ENCODE data around the gene DDA1.
A peak's percentile ranks its signal among the peaks of the same experiment; 100 is the strongest.

Gene DDA1

GRCh38 chr19:17305517-17306284 is 3.7 kb upstream of the DDA1 start, which contains the start of gene MRPL34:
Gene MRPL34, plus strand, starts transcription at chr19:17305872. Its CDS starts 21 bp downstream, at chr19:17305893.
- Mint-ChIP-seq H3K4me3 (peak within 1 kb of the TSS; percentile 86), H3K36me3 (ENCODE audit: low read depth) (peaks cover 2% of the 10 kb centered on the region), H3K27ac (peak within 1 kb of the TSS; percentile 97), H3K27me3 (ENCODE audit: low read depth, poor library complexity) (peaks cover 3% of the 10 kb centered on the region), H3K4me1 (peaks cover 53% of the 10 kb centered on the region), H3K9me3 (no peaks in the 10 kb centered on the region)
- DNase-seq = peak; percentile 96
- peak; percentile 69 for TF ChIP-seq CTCF (IDR thresholded peaks at IDR 0.05)

- Mint-ChIP-seq H3K4me3 (peak overlapping the region; percentile 86), H3K9me3 (no peaks in the 10 kb centered on the region), H3K27ac (peak overlapping the region; percentile 61), H3K36me3 (ENCODE audit: low read depth) (peaks cover under 1% of the 10 kb centered on the region), H3K4me1 (peaks cover 57% of the 10 kb centered on the region), H3K27me3 (ENCODE audit: low read depth, poor library complexity) (peaks cover 3% of the 10 kb centered on the region)
- peak; percentile 63 for DNase-seq
- TF ChIP-seq CTCF (IDR thresholded peaks at IDR 0.05) = no peak
Measured at GRCh38 chr19:17306285-17306714, 3.1 kb upstream of the DDA1 start.

GRCh38 chr19:17307876-17308377 is 1.4 kb upstream of the DDA1 start:
- H3K9me3 Mint-ChIP-seq = no peaks in the 10 kb centered on the region
- H3K36me3 Mint-ChIP-seq (ENCODE audit: low read depth) = peaks cover 6% of the 10 kb centered on the region
- H3K4me1 Mint-ChIP-seq = peaks cover 57% of the 10 kb centered on the region
- H3K4me3 Mint-ChIP-seq = peak overlapping the region; percentile 86
- TF ChIP-seq CTCF (IDR thresholded peaks at IDR 0.05) = no peak
- no peak overlapping the region for H3K27ac Mint-ChIP-seq
- DNase-seq = no peak
- no peaks in the 10 kb centered on the region for H3K27me3 Mint-ChIP-seq (ENCODE audit: low read depth, poor library complexity)

GRCh38 chr19:17309965-17310461 is 650 bp downstream of the DDA1 start:
- no peak for TF ChIP-seq CTCF (IDR thresholded peaks at IDR 0.05)
- peak overlapping the region; percentile 84 for H3K27ac Mint-ChIP-seq
- no peak for DNase-seq
- peak overlapping the region; percentile 93 for H3K4me3 Mint-ChIP-seq
- H3K36me3 Mint-ChIP-seq (ENCODE audit: low read depth) = peaks cover 15% of the 10 kb centered on the region
- no peaks in the 10 kb centered on the region for H3K9me3 Mint-ChIP-seq
- no peaks in the 10 kb centered on the region for H3K27me3 Mint-ChIP-seq (ENCODE audit: low read depth, poor library complexity)
- H3K4me1 Mint-ChIP-seq = peaks cover 43% of the 10 kb centered on the region

- no peak for TF ChIP-seq CTCF (IDR thresholded peaks at IDR 0.05)
- H3K4me1 Mint-ChIP-seq = peaks cover 36% of the 10 kb centered on the region
- H3K27me3 Mint-ChIP-seq (ENCODE audit: low read depth, poor library complexity) = no peaks in the 10 kb centered on the region
- peak overlapping the region; percentile 93 for H3K4me3 Mint-ChIP-seq
- peaks cover 24% of the 10 kb centered on the region for H3K36me3 Mint-ChIP-seq (ENCODE audit: low read depth)
- H3K9me3 Mint-ChIP-seq = no peaks in the 10 kb centered on the region
- no peak for DNase-seq
- H3K27ac Mint-ChIP-seq = peak overlapping the region; percentile 73
Measured at GRCh38 chr19:17311455-17312188, 2.3 kb downstream of the DDA1 start.
